Testis (tissue), 2 donors: Measurements from ENCODE around the gene DPEP1.

Experiments
- CTCF ChIP-seq, 3 experiments: fragments of 450-650 bp in 2 of 3; fragments of 200-600 bp in 1 of 3; sonication (generic) in 1 of 3; IDR thresholded peaks; one replicate each; pipeline ENCODE4 v1.5.1; 2016 to 2019; ENCODE audit warnings: antibody characterized with exemption in 3 of 3, mild to moderate bottlenecking in 2 of 3, moderate library complexity in 1 of 3
- POLR2A ChIP-seq: fragments of 450-650 bp; IDR thresholded peaks from one replicate; pipeline ENCODE4 v1.6.1; 2017; ENCODE audit warnings: antibody characterized with exemption, mild to moderate bottlenecking, moderate library complexity

DNA sequence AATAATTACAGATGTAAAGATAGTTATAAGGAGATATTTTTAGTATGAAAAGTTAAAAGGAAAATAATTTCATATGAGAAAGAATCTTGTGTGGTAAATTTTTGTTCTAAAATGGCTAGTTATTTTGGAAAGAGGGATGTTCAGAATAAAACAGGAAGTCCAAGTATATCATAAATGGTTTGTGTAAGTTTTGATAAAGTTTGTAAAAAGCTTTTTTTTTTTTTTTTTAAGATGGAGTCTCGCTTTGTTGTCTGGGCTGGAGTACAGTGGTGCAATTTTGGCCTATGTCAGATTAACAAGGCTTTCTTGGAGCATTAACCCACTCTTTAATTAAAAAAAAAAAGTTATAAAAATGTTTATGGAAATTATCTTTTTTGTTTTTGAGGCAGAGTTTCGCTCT is 64.8 kb downstream of the DPEP1 start:
- TF ChIP-seq CTCF (IDR thresholded peaks at IDR 0.05) (no peak), POLR2A (no peak)
